MM.1S (cell line): ENCODE data around the gene EMX1.

Experiments
- CTCF ChIP-seq: fragments of 300-600 bp; sonication (generic); IDR thresholded peaks from 2 replicates; pipeline ENCODE4 v1.5.1; 2016; ENCODE audit warnings: antibody characterized with exemption, low read length, mixed read lengths
- EZH2phosphoT487 ChIP-seq: fragments of 300-600 bp; sonication (generic); IDR thresholded peaks from 2 replicates; pipeline ENCODE4 v1.6.1; 2018; ENCODE audit warnings: antibody characterized with exemption, low read length

- TF ChIP-seq CTCF (no peak), EZH2phosphoT487 (no peak)
Observed at GRCh38 chr2:72916743-72917137, 579 bp upstream of the EMX1 start.
